Activated T-cell treated with anti-CD3 and anti-CD28 coated beads, Interleukin-2, amount 50 U/mL, for 24 hours (primary cell): ENCODE measurements around the gene ZFYVE9.
A peak's percentile ranks its signal among the peaks of the same experiment; 100 is the strongest.

Experiments
- DNase-seq: peaks from one replicate; pipeline ENCODE4 v3.0.0-alpha.2; 2020
- H3K27ac Mint-ChIP-seq: 2 replicates; pipeline ENCODE4 v1.8.0; 2020; ENCODE audit warnings: mild to moderate bottlenecking, mixed read lengths
- H3K27me3 Mint-ChIP-seq: 2 replicates; pipeline ENCODE4 v1.8.0; 2020; ENCODE audit warnings: mixed read lengths
- H3K36me3 Mint-ChIP-seq: 2 replicates; pipeline ENCODE4 v1.8.0; 2020; ENCODE audit warnings: low read depth, mixed read lengths
- H3K4me1 Mint-ChIP-seq: 2 replicates; pipeline ENCODE4 v1.8.0; 2020; ENCODE audit warnings: low read depth, mixed read lengths
- H3K4me3 Mint-ChIP-seq: 2 replicates; pipeline ENCODE4 v1.8.0; 2020; ENCODE audit warnings: mild to moderate bottlenecking, moderate library complexity, mixed read lengths
- H3K9me3 Mint-ChIP-seq: 2 replicates; pipeline ENCODE4 v1.8.0; 2020; ENCODE audit warnings: mixed read lengths

ZFYVE9 gene

GRCh38 chr1:52294580-52294979, 152.7 kb downstream of the ZFYVE9 start:
- Mint-ChIP-seq H3K36me3 (peaks cover 6% of the 10 kb centered on the region), H3K4me1 (no peaks in the 10 kb centered on the region), H3K27me3 (no peaks in the 10 kb centered on the region), H3K27ac (no peak overlapping the region), H3K9me3 (no peaks in the 10 kb centered on the region), H3K4me3 (no peak overlapping the region)
- DNase-seq: no peak

DNA sequence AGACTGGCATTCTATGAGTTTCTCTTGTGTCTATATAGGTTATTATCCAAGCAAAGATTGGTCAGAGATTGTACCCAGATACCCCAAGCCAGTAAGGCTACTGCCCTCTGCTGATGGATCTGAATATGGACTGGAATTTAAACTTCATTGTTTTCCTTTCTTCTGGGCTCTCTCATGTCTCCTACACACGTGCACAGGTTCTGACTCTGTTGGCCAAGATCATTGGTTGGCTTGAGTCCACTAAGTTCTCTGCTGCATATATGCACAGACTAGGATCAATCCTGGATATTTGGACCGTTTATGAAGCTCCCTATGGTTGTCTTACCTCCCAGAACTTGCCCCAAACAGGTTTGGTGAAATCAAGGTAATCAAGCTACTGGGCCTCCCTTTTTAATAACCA, 154.5 kb downstream of the ZFYVE9 start:
- DNase-seq: no peak
- Mint-ChIP-seq H3K4me1 (no peaks in the 10 kb centered on the region), H3K27ac (no peak overlapping the region), H3K27me3 (no peaks in the 10 kb centered on the region), H3K4me3 (no peak overlapping the region), H3K36me3 (peaks cover 6% of the 10 kb centered on the region), H3K9me3 (no peaks in the 10 kb centered on the region)

DNA sequence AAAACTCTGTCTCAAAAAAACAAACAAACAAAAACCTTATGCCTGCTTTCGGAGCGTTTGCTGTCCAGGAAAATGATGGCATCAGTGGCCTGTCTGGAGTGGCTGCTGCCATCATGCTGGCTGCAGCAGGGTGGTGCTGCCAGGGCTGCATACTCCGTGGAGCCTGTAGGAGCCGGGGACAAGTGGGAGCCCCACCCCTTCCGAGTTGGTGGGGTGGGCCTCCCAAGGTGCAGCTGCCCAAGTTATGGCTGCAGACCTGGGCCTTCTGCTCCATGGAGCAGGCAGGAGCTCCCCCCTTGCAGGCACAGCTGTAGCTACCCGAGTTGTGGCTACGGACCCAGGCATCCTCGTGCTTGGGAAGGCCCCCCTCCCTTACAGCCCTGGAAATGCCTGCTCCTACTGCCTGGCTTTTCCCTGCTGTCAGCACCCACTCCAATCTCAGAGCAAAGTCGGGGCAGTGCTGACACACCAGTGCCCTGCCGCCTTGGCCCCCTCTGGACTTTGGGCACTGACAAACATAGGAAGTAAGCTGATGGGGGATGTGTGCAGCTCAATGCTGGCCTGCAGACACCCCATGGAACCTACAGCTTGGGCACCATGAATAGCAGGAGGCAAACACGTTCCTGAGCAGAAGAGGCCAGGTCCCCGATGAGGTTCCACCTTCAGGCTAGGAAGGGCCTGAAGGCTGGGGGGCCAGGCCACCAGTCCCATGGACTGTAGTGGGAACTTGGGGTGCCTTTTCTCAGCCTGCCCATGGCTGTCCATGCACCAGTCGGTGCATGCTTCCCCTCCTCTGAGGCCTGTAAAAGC, 163.7 kb downstream of the ZFYVE9 start:
- Mint-ChIP-seq H3K4me3 (no peak overlapping the region), H3K27me3 (no peaks in the 10 kb centered on the region), H3K36me3 (peaks cover 10% of the 10 kb centered on the region), H3K27ac (no peak overlapping the region), H3K4me1 (no peaks in the 10 kb centered on the region), H3K9me3 (no peaks in the 10 kb centered on the region)
- DNase-seq: no peak

DNA sequence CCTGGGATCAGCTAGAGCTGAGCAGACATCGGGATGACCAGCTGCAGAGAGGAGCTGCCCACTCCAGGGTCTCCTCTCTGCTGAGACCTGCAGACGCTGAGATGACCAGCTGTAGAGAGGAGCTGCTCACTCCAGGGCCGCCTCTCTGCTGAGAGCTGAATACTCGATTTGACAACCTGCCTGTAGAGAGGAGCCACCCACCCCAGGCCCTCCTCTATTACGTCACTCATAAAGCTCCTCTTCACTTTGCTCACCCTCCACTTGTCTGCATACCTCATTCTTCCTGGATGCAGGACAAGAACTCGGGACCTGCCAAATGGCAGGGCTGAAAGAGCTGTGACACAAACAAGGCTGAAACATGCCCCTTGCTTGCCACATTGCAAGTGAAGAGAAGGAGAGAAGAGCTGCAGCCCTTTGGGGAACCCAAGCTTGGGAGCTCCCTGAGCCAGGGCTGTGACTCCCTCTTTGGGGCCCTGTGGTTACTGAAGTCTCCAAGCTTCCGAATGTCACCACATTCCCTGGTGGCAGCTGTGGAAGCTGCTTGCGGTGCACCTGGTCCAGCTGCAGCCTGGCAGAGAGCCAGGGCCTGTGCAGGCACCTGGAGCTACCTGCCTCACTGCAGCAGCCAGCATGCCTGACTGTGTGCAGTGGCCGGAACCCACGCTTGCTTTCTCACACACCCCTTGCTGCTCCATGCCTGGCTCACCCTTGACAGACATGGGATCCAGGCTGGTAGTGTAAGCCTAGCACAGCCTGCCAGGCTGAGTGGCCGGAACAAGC, 164.5 kb downstream of the ZFYVE9 start:
- Mint-ChIP-seq H3K36me3 (peaks cover 15% of the 10 kb centered on the region), H3K4me3 (no peak overlapping the region), H3K27me3 (no peaks in the 10 kb centered on the region), H3K4me1 (no peaks in the 10 kb centered on the region), H3K9me3 (no peaks in the 10 kb centered on the region), H3K27ac (no peak overlapping the region)
- DNase-seq: no peak

DNA sequence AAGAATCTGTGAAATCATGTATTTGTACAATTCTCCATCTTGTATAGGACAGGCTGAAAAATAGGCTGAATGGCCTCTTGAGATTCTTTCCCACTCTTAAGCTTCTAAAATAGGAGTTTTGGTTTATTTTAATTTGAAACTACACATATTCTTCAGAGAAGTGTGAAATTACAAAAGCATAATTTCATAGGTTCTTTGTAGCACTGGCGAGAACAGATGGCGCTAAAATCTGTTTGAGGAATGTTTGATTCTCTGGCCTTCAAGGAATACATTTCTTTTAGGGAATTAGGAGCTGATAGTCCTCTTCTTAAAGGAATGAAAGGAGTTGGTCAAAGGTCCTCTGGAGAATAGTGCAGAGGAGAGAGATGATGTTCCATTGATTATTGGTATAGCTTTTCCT, 179.2 kb downstream of the ZFYVE9 start:
- Mint-ChIP-seq H3K4me3 (no peak overlapping the region), H3K4me1 (no peaks in the 10 kb centered on the region), H3K36me3 (no peaks in the 10 kb centered on the region), H3K27me3 (no peaks in the 10 kb centered on the region), H3K27ac (no peak overlapping the region), H3K9me3 (no peaks in the 10 kb centered on the region)
- DNase-seq: no peak

GRCh38 chr1:52323731-52324130, 181.8 kb downstream of the ZFYVE9 start:
- H3K27me3 Mint-ChIP-seq: no peaks in the 10 kb centered on the region
- no peaks in the 10 kb centered on the region for H3K36me3 Mint-ChIP-seq
- H3K9me3 Mint-ChIP-seq: no peaks in the 10 kb centered on the region
- DNase-seq: no peak
- H3K27ac Mint-ChIP-seq: no peak overlapping the region
- H3K4me3 Mint-ChIP-seq: no peak overlapping the region
- no peaks in the 10 kb centered on the region for H3K4me1 Mint-ChIP-seq

GRCh38 chr1:52325786-52326185, 183.9 kb downstream of the ZFYVE9 start:
- Mint-ChIP-seq H3K27ac (no peak overlapping the region), H3K36me3 (no peaks in the 10 kb centered on the region), H3K9me3 (no peaks in the 10 kb centered on the region), H3K4me3 (no peak overlapping the region), H3K4me1 (peaks cover 4% of the 10 kb centered on the region), H3K27me3 (no peaks in the 10 kb centered on the region)
- no peak for DNase-seq

DNA sequence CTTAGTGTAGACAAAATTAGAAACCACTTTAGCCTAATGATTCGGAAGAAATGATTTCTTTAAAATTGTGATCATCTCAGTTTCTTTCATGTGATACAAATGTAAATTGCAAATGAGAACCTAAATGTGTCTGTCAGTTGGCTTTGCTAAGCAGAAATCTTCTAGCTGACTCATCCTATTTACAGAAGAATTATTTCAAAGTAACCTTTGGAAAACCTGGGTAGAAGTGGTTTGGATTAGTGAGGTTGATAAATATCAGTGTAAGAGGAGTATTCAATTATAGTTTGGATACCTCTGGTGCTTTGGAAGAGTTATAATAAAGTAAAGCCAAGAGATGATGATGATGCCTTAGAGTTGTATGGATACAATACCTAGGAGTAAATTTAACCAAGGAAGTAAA, 186.7 kb downstream of the ZFYVE9 start:
- no peaks in the 10 kb centered on the region for H3K27me3 Mint-ChIP-seq
- H3K36me3 Mint-ChIP-seq: peaks cover 6% of the 10 kb centered on the region
- no peak overlapping the region for H3K27ac Mint-ChIP-seq
- H3K4me3 Mint-ChIP-seq: no peak overlapping the region
- peaks cover 4% of the 10 kb centered on the region for H3K4me1 Mint-ChIP-seq
- H3K9me3 Mint-ChIP-seq: no peaks in the 10 kb centered on the region
- DNase-seq: no peak

GRCh38 chr1:52332411-52332810, 190.5 kb downstream of the ZFYVE9 start:
- H3K4me1 Mint-ChIP-seq: peaks cover 4% of the 10 kb centered on the region
- no peaks in the 10 kb centered on the region for H3K27me3 Mint-ChIP-seq
- H3K9me3 Mint-ChIP-seq: no peaks in the 10 kb centered on the region
- no peak overlapping the region for H3K27ac Mint-ChIP-seq
- no peak overlapping the region for H3K4me3 Mint-ChIP-seq
- no peak for DNase-seq
- H3K36me3 Mint-ChIP-seq: peaks cover 17% of the 10 kb centered on the region

GRCh38 chr1:52334906-52335528, 193.1 kb downstream of the ZFYVE9 start:
- Mint-ChIP-seq H3K4me1 (peaks cover 4% of the 10 kb centered on the region), H3K36me3 (peaks cover 27% of the 10 kb centered on the region), H3K4me3 (no peak overlapping the region), H3K27ac (no peak overlapping the region), H3K9me3 (no peaks in the 10 kb centered on the region), H3K27me3 (no peaks in the 10 kb centered on the region)
- DNase-seq: no peak

DNA sequence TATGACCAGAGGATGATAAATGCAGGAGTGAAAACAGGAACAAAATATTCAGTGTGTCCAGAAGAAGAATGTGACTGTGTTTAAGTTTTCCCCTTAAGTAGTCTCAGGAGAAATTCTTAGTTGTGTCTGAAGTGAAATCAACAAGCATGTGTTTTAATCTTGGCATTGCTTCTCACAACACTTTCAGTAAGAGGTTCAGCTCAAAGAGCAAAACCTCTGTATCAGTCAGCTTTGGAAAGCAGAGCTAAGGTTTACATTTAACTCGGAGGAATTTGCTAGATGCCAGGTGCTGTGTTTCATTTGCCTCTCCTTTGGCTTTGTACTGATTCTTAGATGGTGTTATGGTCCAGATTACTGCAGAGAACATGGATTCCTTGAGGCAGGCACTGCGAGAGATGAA, 195.6 kb downstream of the ZFYVE9 start:
- DNase-seq: no peak
- peaks cover 30% of the 10 kb centered on the region for H3K36me3 Mint-ChIP-seq
- H3K4me3 Mint-ChIP-seq: no peak overlapping the region
- no peaks in the 10 kb centered on the region for H3K9me3 Mint-ChIP-seq
- no peaks in the 10 kb centered on the region for H3K27me3 Mint-ChIP-seq
- no peak overlapping the region for H3K27ac Mint-ChIP-seq
- no peaks in the 10 kb centered on the region for H3K4me1 Mint-ChIP-seq

GRCh38 chr1:52341655-52342260, 199.9 kb downstream of the ZFYVE9 start:
- H3K36me3 Mint-ChIP-seq: peaks cover 19% of the 10 kb centered on the region
- no peak overlapping the region for H3K27ac Mint-ChIP-seq
- DNase-seq: no peak
- H3K4me3 Mint-ChIP-seq: no peak overlapping the region
- no peaks in the 10 kb centered on the region for H3K4me1 Mint-ChIP-seq
- H3K9me3 Mint-ChIP-seq: no peaks in the 10 kb centered on the region
- H3K27me3 Mint-ChIP-seq: no peaks in the 10 kb centered on the region

DNA sequence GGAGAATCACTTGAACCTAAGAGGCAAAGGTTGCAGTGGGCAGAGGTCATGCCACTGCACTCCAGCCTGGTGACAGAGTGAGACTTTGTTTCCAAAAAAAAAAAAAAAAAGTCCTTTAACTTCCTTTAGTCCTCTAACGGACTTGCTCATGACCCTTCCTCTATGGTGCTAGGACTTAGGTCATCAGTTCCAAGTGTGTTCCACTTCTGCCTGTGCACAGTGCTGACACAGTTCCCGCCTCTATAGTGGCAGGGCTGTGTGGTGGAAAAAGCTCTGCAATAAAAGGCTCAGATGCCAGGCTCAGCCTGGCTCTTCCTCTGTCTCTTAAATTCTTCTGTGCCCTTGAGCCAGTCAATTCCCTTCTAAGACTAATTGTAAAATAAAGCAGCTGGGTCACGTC, 202.1 kb downstream of the ZFYVE9 start:
- H3K4me1 Mint-ChIP-seq: no peaks in the 10 kb centered on the region
- peak overlapping the region; percentile 40 for H3K27ac Mint-ChIP-seq
- H3K36me3 Mint-ChIP-seq: peaks cover 11% of the 10 kb centered on the region
- H3K27me3 Mint-ChIP-seq: no peaks in the 10 kb centered on the region
- DNase-seq: no peak
- no peak overlapping the region for H3K4me3 Mint-ChIP-seq
- no peaks in the 10 kb centered on the region for H3K9me3 Mint-ChIP-seq

- H3K4me1 Mint-ChIP-seq: no peaks in the 10 kb centered on the region
Measured at GRCh38 chr1:52345252-52345651, 203.4 kb downstream of the ZFYVE9 start.

More at GRCh38 chr1:52345252-52345651, 203.4 kb downstream of the ZFYVE9 start:
- DNase-seq: no peak
- Mint-ChIP-seq H3K4me3 (no peak overlapping the region), H3K27ac (no peak overlapping the region), H3K9me3 (no peaks in the 10 kb centered on the region), H3K27me3 (no peaks in the 10 kb centered on the region), H3K36me3 (peaks cover 12% of the 10 kb centered on the region)
